Neural progenitor cell (in vitro differentiated cells): ENCODE results near the gene CDK17. TPM values are rescaled to one million over a fixed set of nuclear protein-coding genes. Genes with fewer than 3 reads are reported as not detected.

Source experiments
- DNase-seq: peaks from one replicate; pipeline ENCODE4 v3.0.0-alpha.2; 2016; ENCODE audit warnings: low spot score
- H2AFZ ChIP-seq: fragments of 200-600 bp; sonication (generic); replicated peaks from 2 replicates; pipeline ENCODE4 v1.6.1; 2016; ENCODE audit warnings: antibody characterized with exemption
- H3F3A ChIP-seq: fragments of 200-600 bp; sonication (generic); 2 replicates; pipeline ENCODE4 v1.6.1; 2016; ENCODE audit warnings: antibody characterized with exemption, low read depth
- H3K27ac ChIP-seq: fragments of 200-600 bp; sonication (generic); 2 replicates; pipeline ENCODE4 v1.5.1; 2016; ENCODE audit warnings: mild to moderate bottlenecking
- H3K27me3 ChIP-seq: fragments of 200-600 bp; sonication (generic); 2 replicates; pipeline ENCODE4 v1.6.1; 2016; ENCODE audit warnings: mild to moderate bottlenecking, moderate library complexity
- H3K36me3 ChIP-seq: fragments of 200-600 bp; sonication (generic); 2 replicates; pipeline ENCODE4 v1.5.1; 2016
- H3K4me1 ChIP-seq: fragments of 200-600 bp; sonication (generic); 2 replicates; pipeline ENCODE4 v1.6.1; 2016; ENCODE audit warnings: mixed run types
- H3K4me2 ChIP-seq: fragments of 200-600 bp; sonication (generic); 2 replicates; pipeline ENCODE4 v1.6.1; 2016
- H3K4me3 ChIP-seq: fragments of 200-600 bp; sonication (generic); 2 replicates; pipeline ENCODE4 v1.5.1; 2016
- H3K79me2 ChIP-seq: fragments of 200-600 bp; sonication (generic); 2 replicates; pipeline ENCODE4 v1.6.1; 2016; ENCODE audit warnings: low read depth
- H3K9ac ChIP-seq: fragments of 200-600 bp; sonication (generic); 2 replicates; pipeline ENCODE4 v1.6.1; 2016
- H3K9me3 ChIP-seq: fragments of 200-600 bp; sonication (generic); 2 replicates; pipeline ENCODE4 v1.5.1; 2016; ENCODE audit warnings: low read depth
- H4K20me1 ChIP-seq: fragments of 200-600 bp; sonication (generic); 2 replicates; pipeline ENCODE4 v1.6.1; 2016; ENCODE audit warnings: low read depth
- H3K27ac Mint-ChIP-seq: 3 replicates; pipeline ENCODE4 v1.8.0; 2021; ENCODE audit warnings: mixed read lengths
- H3K27me3 Mint-ChIP-seq: 2 replicates; pipeline ENCODE4 v1.8.0; 2022; ENCODE audit warnings: low read depth, mild to moderate bottlenecking, inconsistent platforms, moderate library complexity, mixed read lengths; ENCODE audit not compliant: insufficient read depth
- H3K36me3 Mint-ChIP-seq: 3 replicates; pipeline ENCODE4 v1.8.0; 2021; ENCODE audit warnings: mixed read lengths
- H3K4me1 Mint-ChIP-seq: 3 replicates; pipeline ENCODE4 v1.8.0; 2021; ENCODE audit warnings: mixed read lengths
- H3K4me3 Mint-ChIP-seq: 3 replicates; pipeline ENCODE4 v1.8.0; 2021; ENCODE audit warnings: mild to moderate bottlenecking, moderate library complexity, mixed read lengths
- H3K9me3 Mint-ChIP-seq: 3 replicates; pipeline ENCODE4 v1.8.0; 2020; ENCODE audit warnings: mixed read lengths
- CTCF ChIP-seq: fragments of 200-600 bp; sonication (generic); IDR thresholded peaks from 2 replicates; pipeline ENCODE4 v1.5.1; 2017; ENCODE audit warnings: antibody characterized with exemption, mild to moderate bottlenecking
- EZH2 ChIP-seq: fragments of 200-600 bp; sonication (generic); IDR thresholded peaks from 2 replicates; pipeline ENCODE4 v1.6.1; 2017; ENCODE audit warnings: antibody characterized with exemption, mild to moderate bottlenecking, moderate library complexity
- EZH2phosphoT487 ChIP-seq: fragments of 200-600 bp; sonication (generic); IDR thresholded peaks from 2 replicates; pipeline ENCODE4 v1.6.1; 2017; ENCODE audit warnings: antibody characterized with exemption
- total RNA-seq: library from RNA; depleted of rRNA; stranded (reverse); fragments of >200 nt; gene quantifications from 2 replicates; pipeline ENCODE4 v1.2.3, GENCODE V29; 2015; ENCODE audit warnings: low replicate concordance

Gene CDK17
- total RNA-seq, 1 donor from 2014 or later, result 61.2 TPM

GRCh38 chr12:96247563-96247962 lies 152.7 kb downstream of the CDK17 start:
- Histone ChIP-seq H3K4me2 (no peak overlapping the region), H3F3A (no peaks in the 10 kb centered on the region), H3K9ac (no peak overlapping the region), H3K9me3 (no peaks in the 10 kb centered on the region), H2AFZ (no peak overlapping the region), H3K27ac (no peak overlapping the region), H4K20me1 (no peaks in the 10 kb centered on the region), H3K4me3 (no peak overlapping the region), H3K4me1 (peaks cover 6% of the 10 kb centered on the region), H3K36me3 (no peaks in the 10 kb centered on the region), H3K27me3 (no peaks in the 10 kb centered on the region), H3K79me2 (no peaks in the 10 kb centered on the region)
- TF ChIP-seq EZH2phosphoT487, result no peak
- TF ChIP-seq EZH2, result no peak
- no peak for TF ChIP-seq CTCF
- H3K4me1 Mint-ChIP-seq, result peaks cover 8% of the 10 kb centered on the region
- peaks cover 2% of the 10 kb centered on the region for H3K27me3 Mint-ChIP-seq
- no peaks in the 10 kb centered on the region for H3K9me3 Mint-ChIP-seq
- H3K36me3 Mint-ChIP-seq, result peaks cover 31% of the 10 kb centered on the region
- no peak overlapping the region for H3K4me3 Mint-ChIP-seq
- no peak for DNase-seq
- no peak overlapping the region for H3K27ac Mint-ChIP-seq

- Histone ChIP-seq H3K9ac (no peak overlapping the region), H3K79me2 (no peaks in the 10 kb centered on the region), H3K9me3 (no peaks in the 10 kb centered on the region), H3K27me3 (no peaks in the 10 kb centered on the region), H3K4me3 (no peak overlapping the region), H3K4me2 (no peak overlapping the region), H3K27ac (no peak overlapping the region), H2AFZ (no peak overlapping the region), H4K20me1 (no peaks in the 10 kb centered on the region), H3K4me1 (peaks cover 6% of the 10 kb centered on the region), H3F3A (no peaks in the 10 kb centered on the region), H3K36me3 (no peaks in the 10 kb centered on the region)
- Mint-ChIP-seq H3K36me3 (peaks cover 25% of the 10 kb centered on the region), H3K9me3 (no peaks in the 10 kb centered on the region), H3K4me1 (peaks cover 8% of the 10 kb centered on the region), H3K27me3 (peaks cover 2% of the 10 kb centered on the region), H3K27ac (no peak overlapping the region), H3K4me3 (no peak overlapping the region)
- no peak for DNase-seq
- TF ChIP-seq EZH2 (no peak), CTCF (no peak), EZH2phosphoT487 (no peak)
Measured at GRCh38 chr12:96246926-96247505, 153.2 kb downstream of the CDK17 start.

DNA sequence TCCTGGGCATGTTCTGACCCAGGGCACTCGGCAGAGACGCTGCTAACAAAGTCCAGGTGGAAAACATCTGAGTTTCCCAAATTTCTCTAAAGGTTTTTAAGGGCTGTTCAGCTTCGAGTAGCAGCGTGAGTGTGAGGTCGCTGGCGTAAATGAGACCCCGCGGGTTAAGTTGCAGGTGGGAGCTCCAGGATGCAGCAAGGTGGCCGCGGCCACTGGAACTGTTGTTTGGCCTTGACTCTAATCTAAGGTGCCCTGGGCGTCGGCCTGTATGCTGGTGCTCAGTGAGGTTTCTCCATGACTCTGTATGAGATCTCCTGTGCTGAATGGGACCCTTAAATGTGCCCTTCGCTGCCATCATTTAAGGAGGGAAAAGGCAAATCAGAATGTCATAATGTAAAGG lies 155.4 kb downstream of the CDK17 start:
- Histone ChIP-seq H3K79me2 (no peaks in the 10 kb centered on the region), H3K27ac (no peak overlapping the region), H3K4me1 (peaks cover 6% of the 10 kb centered on the region), H3F3A (no peaks in the 10 kb centered on the region), H3K27me3 (no peaks in the 10 kb centered on the region), H2AFZ (no peak overlapping the region), H3K4me3 (no peak overlapping the region), H4K20me1 (no peaks in the 10 kb centered on the region), H3K36me3 (no peaks in the 10 kb centered on the region), H3K9ac (no peak overlapping the region), H3K4me2 (no peak overlapping the region), H3K9me3 (no peaks in the 10 kb centered on the region)
- no peak for TF ChIP-seq EZH2
- no peak for TF ChIP-seq EZH2phosphoT487
- no peak for TF ChIP-seq CTCF
- Mint-ChIP-seq H3K36me3 (peaks cover 12% of the 10 kb centered on the region), H3K4me3 (no peak overlapping the region), H3K27ac (no peak overlapping the region), H3K4me1 (peaks cover 26% of the 10 kb centered on the region), H3K27me3 (peaks cover 2% of the 10 kb centered on the region), H3K9me3 (no peaks in the 10 kb centered on the region)
- no peak for DNase-seq
